Stimulated activated naive CD4-positive, alpha-beta T cell (primary cell): ENCODE data around the gene AKAP10.

Source experiments
- DNase-seq, 6 experiments: peaks; one replicate each; lab custom pipeline; 2025; lab: John Stamatoyannopoulos, UW

AKAP10 gene

DNA sequence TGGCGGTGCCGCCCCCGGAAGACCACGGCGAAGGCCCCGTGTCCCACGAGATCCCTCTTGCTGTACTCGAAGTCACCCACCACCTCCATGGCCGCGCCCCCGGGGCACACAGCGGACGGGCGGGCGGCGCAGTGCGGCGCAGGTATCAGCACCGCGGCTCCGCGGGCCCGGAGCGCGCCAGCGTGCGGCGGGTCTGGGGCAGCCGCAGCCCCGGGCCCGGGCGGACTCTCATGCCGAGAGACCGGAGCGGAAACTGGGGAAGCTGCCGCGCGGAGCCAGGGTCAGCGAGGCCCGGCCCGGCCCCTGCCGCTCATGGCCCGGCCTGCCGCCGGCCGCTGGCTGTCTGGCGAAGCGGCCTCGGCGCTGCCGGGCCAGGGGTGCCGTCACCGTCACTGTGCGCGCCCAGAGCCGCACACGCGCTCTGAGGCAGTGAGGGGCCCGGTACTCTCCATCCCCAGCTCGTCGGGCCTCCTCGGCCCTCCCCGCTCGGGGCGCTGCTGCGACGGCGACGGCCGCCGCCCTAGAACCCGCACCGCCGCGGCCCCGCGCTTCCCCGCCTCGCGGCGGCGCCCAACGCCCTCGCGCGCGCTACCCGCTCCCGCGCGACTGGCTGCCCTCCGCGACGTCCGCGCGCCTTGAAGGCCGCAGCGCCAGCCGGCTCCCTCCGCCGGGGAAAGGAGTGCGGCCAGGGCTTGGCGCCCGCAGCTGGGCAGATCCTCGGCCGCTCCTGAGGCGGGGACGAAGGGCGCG lies 110.1 kb downstream of the AKAP10 start, which contains the start of gene ULK2:
TSS of gene ULK2 (minus strand) at position 608 of the 750 bp plus-strand sequence. CDS start at position 89, 519 bp downstream.
- peak in 5 of 6 experiments; percentile 28 to 63 (median 41) for DNase-seq

DNA sequence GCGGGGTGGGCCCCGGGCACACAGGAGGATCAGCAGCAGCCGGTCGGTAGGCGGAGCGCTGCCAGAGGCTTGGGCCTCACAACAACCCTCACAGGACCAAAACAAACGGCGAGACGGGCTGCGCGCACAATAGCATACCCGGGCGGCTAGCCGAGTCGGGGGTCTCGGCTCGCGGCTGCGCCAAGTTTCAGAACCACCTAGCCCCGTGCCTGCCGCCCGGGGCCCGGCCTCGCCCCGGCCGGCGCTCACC lies 110.6 kb downstream of the AKAP10 start:
- DNase-seq, result peak in 5 of 6 experiments; percentile 16 to 63 (median 41)

DNA sequence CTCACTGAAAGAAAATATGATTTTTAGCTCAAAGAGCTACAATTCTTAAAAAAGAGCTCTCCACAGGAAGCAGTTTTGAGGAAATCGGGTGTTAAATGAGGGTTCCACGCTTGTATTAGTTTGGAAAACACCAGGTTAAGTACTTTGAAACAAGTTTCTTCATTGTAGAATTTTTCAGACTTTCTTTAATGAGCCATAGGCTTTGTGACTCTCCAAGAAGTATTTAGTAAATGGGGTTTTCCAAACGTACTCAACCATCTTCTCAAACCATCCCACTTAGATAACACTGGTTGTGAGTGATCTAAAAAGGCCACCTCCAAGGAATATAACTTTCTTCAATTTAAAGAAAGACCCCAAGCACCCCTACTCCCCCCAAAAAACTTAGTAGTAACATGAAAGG lies 112.6 kb downstream of the AKAP10 start:
- DNase-seq, result no peak

DNA sequence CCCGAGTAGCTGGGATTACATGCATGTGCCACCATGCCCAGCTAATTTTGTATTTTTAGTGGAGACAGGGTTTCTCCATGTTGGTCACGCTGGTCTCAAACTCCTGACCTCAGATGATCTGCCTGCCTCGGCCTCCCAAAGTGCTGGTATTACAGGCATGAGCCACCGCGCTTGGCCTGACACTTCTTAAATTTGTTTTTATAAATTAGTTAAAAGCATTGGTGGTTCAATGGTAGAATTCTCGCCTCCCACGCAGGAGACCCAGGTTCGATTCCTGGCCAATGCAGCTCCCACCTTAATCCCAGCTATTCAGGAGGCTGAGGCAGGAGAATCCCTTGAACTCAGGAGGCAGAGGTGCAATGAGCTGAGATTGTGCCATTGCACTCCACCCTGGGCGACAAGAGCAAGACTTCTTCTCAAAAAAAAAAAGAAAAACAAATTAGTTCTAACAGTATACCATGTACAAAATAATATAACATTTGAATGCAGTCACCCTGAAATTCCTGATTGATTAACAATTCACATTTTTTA lies 116.9 kb downstream of the AKAP10 start:
- peak in 3 of 6 experiments; percentile 35 to 67 (median 48) for DNase-seq

DNA sequence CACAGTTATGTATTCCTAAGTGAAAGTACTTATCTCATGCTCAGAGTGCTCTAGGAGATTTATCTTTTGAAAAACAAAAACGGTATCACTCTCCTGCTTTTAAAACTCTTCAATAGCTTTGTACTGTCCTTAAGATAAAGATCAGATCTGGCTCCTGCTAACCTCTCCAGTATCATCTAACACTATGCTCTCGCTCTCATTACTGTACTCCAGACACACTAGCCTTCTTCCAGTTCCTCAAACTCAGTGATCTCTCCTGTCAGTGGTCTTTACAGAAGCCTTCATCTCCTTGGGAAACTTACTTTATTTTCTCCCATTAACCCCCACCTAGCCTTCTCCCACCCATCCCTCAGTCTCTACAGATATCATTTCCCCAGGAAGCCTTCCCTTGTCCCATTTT lies 120.0 kb downstream of the AKAP10 start:
- DNase-seq, result no peak
